SK-N-SH treated with all-trans-retinoic acid at 6 μM for 48 hours (cell line): ENCODE data around the gene MCHR1.

Experiments
- ARNTL ChIP-seq: fragments of 450-650 bp; formaldehyde crosslinking; IDR thresholded peaks from 2 replicates; pipeline ENCODE4 v1.5.0; 2020; ENCODE audit warnings: low read depth, mild to moderate bottlenecking, moderate library complexity, borderline replicate concordance
- CREB5 ChIP-seq: fragments of 250-450 bp; sonication (Bioruptor Pico); IDR thresholded peaks from 2 replicates; pipeline ENCODE4 v1.5.1; 2020; ENCODE audit warnings: low read depth, mild to moderate bottlenecking, moderate library complexity
- ESRRG ChIP-seq: fragments of 250-450 bp; sonication (Bioruptor Pico); IDR thresholded peaks from 2 replicates; pipeline ENCODE4 v1.6.1; 2021; ENCODE audit warnings: mild to moderate bottlenecking
- OSR1 ChIP-seq: fragments of 250-450 bp; sonication (Bioruptor Pico); IDR thresholded peaks from 2 replicates; pipeline ENCODE4 v1.8.0; 2022; ENCODE audit warnings: moderate library complexity, mild to moderate bottlenecking, inconsistent platforms
- POU6F1 ChIP-seq: fragments of 250-450 bp; sonication (Bioruptor Pico); IDR thresholded peaks from 2 replicates; pipeline ENCODE4 v1.8.0; 2021; ENCODE audit warnings: low read depth, mild to moderate bottlenecking, moderate library complexity, borderline replicate concordance
- RARB ChIP-seq: fragments of 250-450 bp; sonication (Bioruptor Pico); IDR thresholded peaks from 2 replicates; pipeline ENCODE4 v1.8.0; 2021; ENCODE audit warnings: mild to moderate bottlenecking, moderate library complexity
- TOX ChIP-seq: fragments of 250-450 bp; sonication (Bioruptor Pico); IDR thresholded peaks from 2 replicates; pipeline ENCODE4 v1.8.0; 2021; ENCODE audit warnings: mild to moderate bottlenecking, moderate library complexity, borderline replicate concordance
- ZC3H10 ChIP-seq: fragments of 250-450 bp; sonication (Bioruptor Pico); IDR thresholded peaks from 2 replicates; pipeline ENCODE4 v1.5.1; 2021; ENCODE audit warnings: mild to moderate bottlenecking, moderate library complexity
- ZNF8 ChIP-seq: fragments of 450-650 bp; formaldehyde crosslinking; IDR thresholded peaks from 2 replicates; pipeline ENCODE4 v1.5.0; 2020; ENCODE audit warnings: mild to moderate bottlenecking, moderate library complexity
- TF ChIP-seq, protein P1 (sequence below): fragments of 250-450 bp; sonication (Bioruptor Pico); IDR thresholded peaks from 2 replicates; pipeline ENCODE4 v1.8.0; 2020; ENCODE audit warnings: mild to moderate bottlenecking, moderate library complexity, borderline replicate concordance
- TF ChIP-seq, protein P2 (sequence below): fragments of 250-450 bp; sonication (Bioruptor Pico); IDR thresholded peaks from 2 replicates; pipeline ENCODE4 v1.5.0; 2020; ENCODE audit warnings: mild to moderate bottlenecking, moderate library complexity

- TF ChIP-seq, protein P1, sequence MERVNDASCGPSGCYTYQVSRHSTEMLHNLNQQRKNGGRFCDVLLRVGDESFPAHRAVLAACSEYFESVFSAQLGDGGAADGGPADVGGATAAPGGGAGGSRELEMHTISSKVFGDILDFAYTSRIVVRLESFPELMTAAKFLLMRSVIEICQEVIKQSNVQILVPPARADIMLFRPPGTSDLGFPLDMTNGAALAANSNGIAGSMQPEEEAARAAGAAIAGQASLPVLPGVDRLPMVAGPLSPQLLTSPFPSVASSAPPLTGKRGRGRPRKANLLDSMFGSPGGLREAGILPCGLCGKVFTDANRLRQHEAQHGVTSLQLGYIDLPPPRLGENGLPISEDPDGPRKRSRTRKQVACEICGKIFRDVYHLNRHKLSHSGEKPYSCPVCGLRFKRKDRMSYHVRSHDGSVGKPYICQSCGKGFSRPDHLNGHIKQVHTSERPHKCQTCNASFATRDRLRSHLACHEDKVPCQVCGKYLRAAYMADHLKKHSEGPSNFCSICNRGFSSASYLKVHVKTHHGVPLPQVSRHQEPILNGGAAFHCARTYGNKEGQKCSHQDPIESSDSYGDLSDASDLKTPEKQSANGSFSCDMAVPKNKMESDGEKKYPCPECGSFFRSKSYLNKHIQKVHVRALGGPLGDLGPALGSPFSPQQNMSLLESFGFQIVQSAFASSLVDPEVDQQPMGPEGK (CRISPR knock-in tag) = no peak
- TF ChIP-seq ARNTL (no peak), ZNF8 (CRISPR knock-in tag) (no peak), RARB (no peak), ZC3H10 (CRISPR knock-in tag) (no peak), TOX (no peak), CREB5 (CRISPR knock-in tag) (no peak), OSR1 (no peak), ESRRG (CRISPR knock-in tag) (no peak), POU6F1 (CRISPR knock-in tag) (no peak)
- TF ChIP-seq, protein P2, sequence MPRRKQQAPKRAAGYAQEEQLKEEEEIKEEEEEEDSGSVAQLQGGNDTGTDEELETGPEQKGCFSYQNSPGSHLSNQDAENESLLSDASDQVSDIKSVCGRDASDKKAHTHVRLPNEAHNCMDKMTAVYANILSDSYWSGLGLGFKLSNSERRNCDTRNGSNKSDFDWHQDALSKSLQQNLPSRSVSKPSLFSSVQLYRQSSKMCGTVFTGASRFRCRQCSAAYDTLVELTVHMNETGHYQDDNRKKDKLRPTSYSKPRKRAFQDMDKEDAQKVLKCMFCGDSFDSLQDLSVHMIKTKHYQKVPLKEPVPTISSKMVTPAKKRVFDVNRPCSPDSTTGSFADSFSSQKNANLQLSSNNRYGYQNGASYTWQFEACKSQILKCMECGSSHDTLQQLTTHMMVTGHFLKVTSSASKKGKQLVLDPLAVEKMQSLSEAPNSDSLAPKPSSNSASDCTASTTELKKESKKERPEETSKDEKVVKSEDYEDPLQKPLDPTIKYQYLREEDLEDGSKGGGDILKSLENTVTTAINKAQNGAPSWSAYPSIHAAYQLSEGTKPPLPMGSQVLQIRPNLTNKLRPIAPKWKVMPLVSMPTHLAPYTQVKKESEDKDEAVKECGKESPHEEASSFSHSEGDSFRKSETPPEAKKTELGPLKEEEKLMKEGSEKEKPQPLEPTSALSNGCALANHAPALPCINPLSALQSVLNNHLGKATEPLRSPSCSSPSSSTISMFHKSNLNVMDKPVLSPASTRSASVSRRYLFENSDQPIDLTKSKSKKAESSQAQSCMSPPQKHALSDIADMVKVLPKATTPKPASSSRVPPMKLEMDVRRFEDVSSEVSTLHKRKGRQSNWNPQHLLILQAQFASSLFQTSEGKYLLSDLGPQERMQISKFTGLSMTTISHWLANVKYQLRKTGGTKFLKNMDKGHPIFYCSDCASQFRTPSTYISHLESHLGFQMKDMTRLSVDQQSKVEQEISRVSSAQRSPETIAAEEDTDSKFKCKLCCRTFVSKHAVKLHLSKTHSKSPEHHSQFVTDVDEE (CRISPR knock-in tag) = no peak
Observed at GRCh38 chr22:40719599-40719998, 40.3 kb downstream of the MCHR1 start.
